Measurements from ENCODE around the gene HPS4. TPM values are rescaled to one million over a fixed set of nuclear protein-coding genes. Genes with fewer than 3 reads are reported as not detected.
"Not testable (repeated sequence)": the region's sequence is repeated elsewhere in the genome, so short reads cannot be mapped to it uniquely, and the experiment has no call there.

Gene HPS4
- total RNA-seq = 28.1 TPM

- FAIRE-seq (no peak), DNase-seq (ENCODE audit: low spot score in 2 of 2) (peak; percentile 92)
These were observed at the start of gene HPS4, which contains the start of gene SRRD for GRCh38 chr22:26483439-26484359. TSS of gene HPS4 (minus strand) at chr22:26483783. CDS start at chr22:26481762, 2,021 bp downstream. TSS of gene SRRD (plus strand) at chr22:26483877. CDS start at chr22:26483891, 14 bp downstream.

DNA sequence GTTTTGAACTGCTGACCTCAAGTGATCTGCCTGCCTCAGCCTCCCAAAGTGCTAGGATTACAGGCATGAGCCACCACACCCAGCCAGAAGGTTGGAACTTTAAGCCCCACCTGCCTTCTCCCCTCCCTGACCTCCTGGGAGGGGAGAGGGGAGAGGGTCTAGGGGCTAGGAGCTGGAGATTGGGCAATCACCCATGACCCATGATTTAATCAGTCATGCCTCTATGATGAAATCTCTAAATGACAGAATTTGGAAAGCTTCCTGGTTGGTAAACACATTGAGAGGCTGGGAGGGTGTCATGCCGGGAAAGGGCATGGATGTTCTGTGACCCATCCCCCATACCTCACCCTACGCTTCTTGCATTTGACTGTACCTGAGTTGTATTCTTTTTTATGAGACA, 45.8 kb upstream of the HPS4 start:
- DNase-seq (ENCODE audit: low spot score in 2 of 2) = no peak
- no peak for FAIRE-seq

DNA sequence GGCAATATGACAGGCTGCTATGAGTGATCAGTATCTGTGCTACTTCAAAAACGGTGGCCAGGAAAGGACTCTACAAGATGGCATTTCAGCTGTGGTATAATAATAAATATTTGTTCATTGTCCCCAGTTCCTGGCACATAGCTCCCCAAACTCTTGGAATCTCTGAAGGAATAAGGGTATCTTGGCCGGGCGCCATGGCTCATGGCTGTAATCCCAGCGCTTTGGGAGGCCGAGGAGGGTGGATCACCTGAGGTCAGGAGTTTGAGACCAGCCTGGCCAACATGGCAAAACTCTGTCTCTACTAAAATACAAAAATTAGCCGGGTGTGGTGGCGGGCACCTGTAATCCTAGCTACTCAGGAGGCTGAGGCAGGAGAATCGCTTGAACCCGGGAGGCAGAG, 44.9 kb upstream of the HPS4 start:
- not testable (repeated sequence) for DNase-seq (ENCODE audit: low spot score in 2 of 2); FAIRE-seq

DNA sequence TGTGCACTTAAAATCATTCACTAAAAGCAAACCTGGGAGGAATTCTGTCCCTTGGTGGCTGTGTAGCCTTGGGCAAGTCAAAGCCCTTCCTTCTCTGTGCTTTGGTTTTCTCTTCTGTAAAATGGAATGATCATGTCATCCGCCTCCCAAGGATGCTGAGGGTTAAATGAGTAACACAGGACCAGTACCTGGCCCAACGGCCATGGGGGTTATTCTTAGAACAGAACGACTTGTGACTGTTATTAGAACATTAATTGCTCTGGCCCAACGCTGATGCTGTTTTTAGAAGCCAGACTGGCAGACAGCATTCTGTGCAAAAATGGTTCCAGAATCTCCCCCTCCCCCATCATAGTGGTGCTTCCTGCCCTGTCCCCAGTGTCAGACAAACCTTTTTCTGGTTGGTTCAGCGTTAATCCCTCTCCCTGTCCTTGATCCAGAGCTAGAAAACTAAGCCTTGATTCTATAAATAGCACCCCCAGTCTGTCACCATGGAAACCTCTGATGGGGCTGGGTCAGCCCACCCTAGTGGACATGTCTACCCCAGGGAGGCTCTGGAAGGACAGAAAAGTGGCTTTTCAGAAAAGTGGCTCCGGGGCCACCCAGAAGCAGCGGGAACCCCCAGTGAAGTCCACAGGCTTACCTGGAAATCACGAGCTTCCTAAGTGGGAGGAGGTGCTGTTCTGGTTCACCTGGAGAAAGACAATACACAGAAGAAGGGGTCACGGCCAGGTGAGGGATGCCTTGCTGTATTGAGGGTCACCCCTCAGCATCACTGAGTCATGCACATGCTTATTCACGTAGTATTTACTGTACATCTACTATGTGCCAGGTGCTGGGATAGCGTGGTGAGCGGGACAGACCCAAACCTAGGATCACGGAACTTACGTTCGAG, 44.2 kb upstream of the HPS4 start:
- no peak for FAIRE-seq
- no peak for DNase-seq (ENCODE audit: low spot score in 2 of 2)

DNA sequence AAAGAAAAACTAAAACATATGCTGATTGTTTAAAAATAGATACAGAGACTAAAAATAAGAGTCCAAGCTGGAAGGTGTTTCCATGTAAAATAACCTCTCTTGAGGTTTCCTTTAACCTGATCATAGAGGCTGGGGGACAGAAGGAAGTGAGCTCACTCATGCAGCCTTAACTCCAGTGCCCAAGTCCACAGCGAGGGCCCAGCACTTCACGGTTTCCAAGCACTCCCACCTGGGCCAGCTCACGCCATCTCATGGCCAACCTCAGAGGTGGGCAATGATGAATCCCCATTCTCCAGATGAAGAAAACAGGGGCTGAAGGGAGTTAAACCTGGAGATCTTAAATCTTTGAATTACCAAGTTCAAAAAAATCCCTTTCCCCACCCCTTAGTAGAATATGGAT, 43.6 kb upstream of the HPS4 start:
- no peak for FAIRE-seq
- DNase-seq (ENCODE audit: low spot score in 2 of 2) = no peak

- FAIRE-seq = no peak
- DNase-seq (ENCODE audit: low spot score in 2 of 2) = no peak
These were observed 42.5 kb upstream of the HPS4 start for GRCh38 chr22:26525946-26526564.

GRCh38 chr22:26524870-26525269, 41.3 kb upstream of the HPS4 start:
- DNase-seq (ENCODE audit: low spot score in 2 of 2) (no peak), FAIRE-seq (no peak)

- DNase-seq (ENCODE audit: low spot score in 2 of 2) = no peak
- no peak for FAIRE-seq
These were observed 39.0 kb upstream of the HPS4 start for GRCh38 chr22:26522592-26522991.

DNA sequence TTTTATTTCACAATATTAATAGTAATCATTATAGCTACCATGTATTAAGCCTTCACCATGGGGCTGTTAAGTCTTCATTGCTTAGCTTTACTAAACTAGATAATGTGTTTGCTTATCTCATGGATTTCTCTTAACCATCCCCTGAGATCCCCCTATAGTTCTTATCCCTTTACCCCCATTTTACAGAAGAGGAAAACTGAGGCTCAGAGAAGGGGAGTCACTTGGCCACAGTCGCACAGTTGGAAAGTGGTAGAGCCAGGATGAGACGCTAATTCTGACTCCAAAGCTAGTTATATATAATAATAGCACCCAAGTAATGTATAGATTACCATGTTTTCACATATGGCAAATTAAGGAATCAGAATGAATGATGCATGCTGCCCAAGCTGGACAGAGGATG, 38.4 kb upstream of the HPS4 start:
- no peak for FAIRE-seq
- DNase-seq (ENCODE audit: low spot score in 2 of 2) = no peak

DNA sequence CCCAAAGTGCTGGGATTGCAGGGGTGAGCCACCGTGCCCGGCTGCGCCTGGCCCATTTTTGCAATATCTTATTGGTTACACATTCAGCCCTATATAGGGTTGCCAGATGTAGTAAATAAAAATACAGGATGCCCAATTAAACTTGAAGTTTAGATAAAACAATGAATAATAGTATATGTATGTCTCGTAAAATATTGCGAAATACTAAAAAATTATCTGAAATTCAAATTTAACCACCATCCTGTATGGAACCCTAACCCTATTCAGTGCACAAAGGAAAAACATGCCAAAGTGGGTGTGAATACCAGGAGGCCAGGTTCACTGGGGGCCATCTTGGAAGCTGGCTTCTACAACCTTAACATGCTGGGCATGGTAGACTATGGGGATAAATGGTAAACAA, 33.8 kb upstream of the HPS4 start:
- FAIRE-seq = no peak

GRCh38 chr22:26516503-26516902, 32.9 kb upstream of the HPS4 start:
- FAIRE-seq = no peak
- DNase-seq (ENCODE audit: low spot score in 2 of 2) = no peak

More for the DNA sequence above, 33.8 kb upstream of the HPS4 start:
- no peak for DNase-seq (ENCODE audit: low spot score in 2 of 2)

GRCh38 chr22:26515931-26516330, 32.3 kb upstream of the HPS4 start:
- no peak for DNase-seq (ENCODE audit: low spot score in 2 of 2)
- FAIRE-seq = no peak

GRCh38 chr22:26514419-26515161, 31.0 kb upstream of the HPS4 start:
- DNase-seq (ENCODE audit: low spot score in 2 of 2) = no peak
- FAIRE-seq = no peak

DNA sequence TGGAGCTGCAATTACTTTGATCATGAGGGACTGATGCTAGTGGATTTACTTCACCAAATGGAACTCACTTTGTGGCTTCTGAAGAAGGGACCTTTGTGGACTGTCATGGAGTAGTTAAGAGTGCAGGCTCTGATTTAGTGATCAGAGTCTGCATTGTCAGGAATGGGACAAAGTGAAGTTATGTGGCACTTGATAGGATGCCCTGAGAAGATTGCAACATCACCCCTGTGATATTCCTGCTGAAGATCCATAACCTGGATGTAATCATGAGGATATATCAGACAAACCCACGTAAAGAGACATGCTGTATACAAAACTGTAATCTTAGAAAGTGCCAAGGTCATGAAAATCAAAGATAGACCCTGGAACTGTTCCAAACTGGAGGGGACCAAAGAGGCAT, 30.3 kb upstream of the HPS4 start:
- DNase-seq (ENCODE audit: low spot score in 2 of 2) (no peak), FAIRE-seq (no peak)

GRCh38 chr22:26512149-26512793, 28.7 kb upstream of the HPS4 start, which contains the start of gene TFIP11:
TSS of gene TFIP11 (minus strand) at chr22:26512473. CDS start at chr22:26510272, 2,201 bp downstream.
- FAIRE-seq = no peak
- DNase-seq (ENCODE audit: low spot score in 2 of 2) = peak; percentile 74 to 92

GRCh38 chr22:26508148-26508547, 24.6 kb upstream of the HPS4 start:
- FAIRE-seq (no peak), DNase-seq (ENCODE audit: low spot score in 2 of 2) (no peak)

GRCh38 chr22:26503758-26504157, 20.2 kb upstream of the HPS4 start:
- DNase-seq (ENCODE audit: low spot score in 2 of 2) (no peak), FAIRE-seq (no peak)

DNA sequence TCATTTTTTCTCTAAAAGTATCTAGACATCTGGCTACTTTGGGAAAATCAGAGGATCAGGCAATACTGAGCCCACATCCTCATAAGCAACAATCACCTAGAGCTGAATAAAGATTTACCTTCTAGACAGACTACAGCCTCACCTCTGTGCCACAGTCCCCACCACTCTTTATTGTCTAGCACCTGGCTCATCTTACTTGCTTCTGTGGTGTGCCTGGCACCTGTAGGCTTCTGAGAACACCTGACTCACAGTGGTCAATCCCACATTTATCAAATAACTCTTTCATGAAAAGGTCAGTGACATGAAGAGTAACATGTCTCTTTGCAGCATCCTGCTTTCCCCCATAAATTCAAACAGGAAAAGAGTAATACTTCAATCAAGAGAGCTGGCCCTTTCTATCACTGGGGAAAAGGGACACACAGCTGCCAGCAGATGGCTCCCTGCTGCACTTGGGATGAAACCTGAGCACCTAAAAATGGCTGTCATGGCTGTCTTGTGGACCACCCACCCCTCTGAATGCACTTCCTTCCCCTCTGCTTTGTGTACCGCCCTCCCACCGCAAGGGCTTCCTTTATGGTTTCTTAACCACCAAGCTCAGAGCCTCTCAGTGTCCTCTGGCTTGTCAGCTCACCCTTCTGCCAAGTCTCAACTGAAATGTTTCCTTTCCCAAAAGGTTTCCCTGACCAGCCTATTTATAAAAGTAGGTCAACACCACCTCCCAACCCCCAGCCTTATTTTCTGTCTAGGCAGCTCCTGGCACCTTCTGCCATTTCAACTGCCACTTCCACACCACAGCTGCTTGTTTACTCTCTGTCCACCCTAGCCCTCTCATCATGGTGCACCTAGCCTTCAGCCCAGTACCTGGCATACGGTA, 19.3 kb upstream of the HPS4 start:
- DNase-seq (ENCODE audit: low spot score in 2 of 2) = no peak
- no peak for FAIRE-seq

All from frontal cortex (tissue), 4 donors.